Activated B cell treated with CpG ODN at 0.5 μM for 24 hours (primary cell): ENCODE results near the gene MTFP1. TPM values are rescaled to one million over a fixed set of nuclear protein-coding genes. Genes with fewer than 3 reads are reported as not detected.

Experiments
- ATAC-seq: fragments of 200-7000 bp; cut with Tn5 transposase; one replicate; pipeline ENCODE4 v1.10.0; 2021; ENCODE audit warnings: low read depth, mild to moderate bottlenecking, moderate library complexity
- CTCF ChIA-PET: fragments of 350-600 bp; sonication (Branson Sonifier 250); formaldehyde crosslinking; loops from one replicate; lab custom pipeline; 2021; ENCODE audit warnings: antibody characterized with exemption; lab: Charles Lee
- POLR2A ChIA-PET: fragments of 350-600 bp; sonication (Branson Sonifier 250); formaldehyde crosslinking; loops from one replicate; lab custom pipeline; 2021; ENCODE audit warnings: antibody characterized with exemption; lab: Charles Lee
- DNase-seq: peaks from one replicate; pipeline ENCODE4 v3.0.0; 2022
- H3K27ac Mint-ChIP-seq: one replicate; pipeline ENCODE4 v1.8.0; 2020; ENCODE audit warnings: mixed read lengths
- H3K27me3 Mint-ChIP-seq: one replicate; pipeline ENCODE4 v1.8.0; 2021; ENCODE audit warnings: mixed read lengths
- H3K36me3 Mint-ChIP-seq: one replicate; pipeline ENCODE4 v1.8.0; 2021; ENCODE audit warnings: low read depth, mixed read lengths
- H3K4me1 Mint-ChIP-seq: one replicate; pipeline ENCODE4 v1.8.0; 2021; ENCODE audit warnings: mixed read lengths
- H3K4me3 Mint-ChIP-seq: one replicate; pipeline ENCODE4 v1.8.0; 2020; ENCODE audit warnings: mild to moderate bottlenecking, mixed read lengths
- H3K9me3 Mint-ChIP-seq: one replicate; pipeline ENCODE4 v1.8.0; 2020; ENCODE audit warnings: mixed read lengths
- CTCF ChIP-seq: fragments of 200-600 bp; IDR thresholded peaks from one replicate; pipeline ENCODE4 v1.8.0; 2022; ENCODE audit warnings: antibody characterized with exemption, mild to moderate bottlenecking
- intact Hi-C: fragments of 100-400 bp; cut with micrococcal nuclease; formaldehyde crosslinking; loops from one replicate; pipeline ENCODE4 v1.15.1; 2024
- total RNA-seq: library from RNA; stranded (reverse); gene quantifications from 2 replicates; pipeline ENCODE4 v1.2.3, GENCODE V29; 2022

The MTFP1 gene
- total RNA-seq, 1 donor from 2014 or later: 33.9 TPM

DNA sequence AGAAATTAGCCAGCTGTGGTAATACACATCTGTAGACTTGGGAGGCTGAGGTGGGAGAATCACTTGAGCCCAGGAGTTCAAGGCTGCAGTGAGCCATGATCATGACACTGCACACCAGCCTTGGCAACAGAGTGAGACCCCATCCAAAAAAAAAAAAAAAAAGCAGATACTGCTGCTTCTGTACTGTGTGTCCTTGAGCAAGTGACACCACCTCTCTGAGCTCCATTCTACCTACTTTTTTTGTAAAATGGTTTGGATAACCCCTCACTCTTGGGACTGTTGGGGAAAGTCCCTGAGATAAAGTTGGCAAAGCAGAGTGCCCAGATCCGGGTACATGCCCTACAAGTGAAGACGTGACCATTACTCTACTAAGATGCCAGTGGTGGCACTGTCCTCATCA is 43.6 kb downstream of the MTFP1 start:
- H3K36me3 Mint-ChIP-seq: no peaks in the 10 kb centered on the region
- no peaks in the 10 kb centered on the region for H3K4me1 Mint-ChIP-seq
- no peak overlapping the region for H3K27ac Mint-ChIP-seq
- ChIA-PET POLR2A (no interaction called here), CTCF (no interaction called here)
- DNase-seq (no peak), ATAC-seq (no peak)
- H3K27me3 Mint-ChIP-seq: peaks cover 30% of the 10 kb centered on the region
- H3K9me3 Mint-ChIP-seq: no peaks in the 10 kb centered on the region
- intact Hi-C loops: no loop called here
- no peak for TF ChIP-seq CTCF
- no peak overlapping the region for H3K4me3 Mint-ChIP-seq

- peaks cover 21% of the 10 kb centered on the region for H3K27me3 Mint-ChIP-seq
- DNase-seq: no peak
- no peaks in the 10 kb centered on the region for H3K9me3 Mint-ChIP-seq
- no peaks in the 10 kb centered on the region for H3K36me3 Mint-ChIP-seq
- TF ChIP-seq CTCF: no peak
- no peak overlapping the region for H3K27ac Mint-ChIP-seq
- POLR2A ChIA-PET: no interaction called here
- no peak for ATAC-seq
- no peak overlapping the region for H3K4me3 Mint-ChIP-seq
- CTCF ChIA-PET: no interaction called here
- no peaks in the 10 kb centered on the region for H3K4me1 Mint-ChIP-seq
- intact Hi-C loops: no loop called here
Measured at GRCh38 chr22:30470655-30471054, 45.1 kb downstream of the MTFP1 start.

- H3K27ac Mint-ChIP-seq: no peak within 1 kb of the TSS
- POLR2A ChIA-PET: no interaction called here
Measured at GRCh38 chr22:30471616-30472318, 46.2 kb downstream of the MTFP1 start, which contains the start of gene SEC14L3. Gene SEC14L3 (minus strand): TSS chr22:30472017. CDS start chr22:30471958, 59 bp downstream.

DNA sequence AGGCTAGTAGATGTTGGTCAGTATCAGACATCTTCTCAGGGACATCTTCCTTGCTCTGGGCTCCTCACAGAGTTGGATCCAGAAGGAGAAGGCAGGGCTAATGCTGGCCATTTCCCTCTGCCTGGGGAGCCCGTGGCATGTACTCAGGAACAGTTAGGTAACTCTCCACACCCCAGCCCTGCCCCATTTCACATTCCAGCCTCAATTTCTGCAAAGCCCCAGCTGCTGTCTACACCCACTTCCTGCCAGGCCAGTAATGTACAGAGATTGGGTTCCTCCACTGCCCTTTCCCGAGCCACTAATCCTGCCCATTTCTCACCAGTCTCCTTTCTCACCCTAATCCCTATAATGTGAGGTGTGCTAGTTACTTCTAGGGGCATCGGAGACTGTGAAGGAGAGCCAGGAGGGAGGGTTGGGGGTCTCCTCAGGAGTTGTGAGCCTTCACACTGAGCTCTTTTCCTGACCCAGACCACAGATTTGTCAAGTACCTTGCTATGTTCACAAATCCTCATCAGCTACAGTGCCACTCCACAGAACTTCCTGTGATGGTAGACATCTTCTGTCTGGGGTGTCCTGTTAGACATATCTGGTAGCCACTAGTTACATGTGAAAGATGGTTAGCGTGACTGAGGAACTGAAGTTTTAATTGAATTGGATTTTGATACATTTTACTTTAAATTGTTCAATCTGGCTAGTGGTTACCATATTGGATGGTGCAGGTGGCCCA is 47.6 kb downstream of the MTFP1 start:
- H3K4me3 Mint-ChIP-seq: no peak overlapping the region
- DNase-seq (no peak), ATAC-seq (no peak)
- intact Hi-C loops: no loop called here
- H3K27me3 Mint-ChIP-seq: peaks cover 19% of the 10 kb centered on the region
- no peaks in the 10 kb centered on the region for H3K9me3 Mint-ChIP-seq
- H3K36me3 Mint-ChIP-seq: no peaks in the 10 kb centered on the region
- ChIA-PET POLR2A (no interaction called here), CTCF (no interaction called here)
- no peak overlapping the region for H3K27ac Mint-ChIP-seq
- no peak for TF ChIP-seq CTCF
- H3K4me1 Mint-ChIP-seq: no peaks in the 10 kb centered on the region

More at GRCh38 chr22:30471616-30472318, 46.2 kb downstream of the MTFP1 start, which contains the start of gene SEC14L3:
- H3K4me1 Mint-ChIP-seq: no peaks in the 10 kb centered on the region
- no peak for ATAC-seq
- peaks cover 18% of the 10 kb centered on the region for H3K27me3 Mint-ChIP-seq
- no peak within 1 kb of the TSS for H3K4me3 Mint-ChIP-seq
- no peaks in the 10 kb centered on the region for H3K36me3 Mint-ChIP-seq
- intact Hi-C loops: no loop called here
- H3K9me3 Mint-ChIP-seq: no peaks in the 10 kb centered on the region
- no peak for TF ChIP-seq CTCF
- no peak for DNase-seq
- CTCF ChIA-PET: no interaction called here

- no peak for DNase-seq
- intact Hi-C loops: no loop called here
- Mint-ChIP-seq H3K27me3 (peaks cover 17% of the 10 kb centered on the region), H3K27ac (no peak overlapping the region), H3K4me3 (no peak overlapping the region), H3K9me3 (no peaks in the 10 kb centered on the region), H3K4me1 (no peaks in the 10 kb centered on the region), H3K36me3 (no peaks in the 10 kb centered on the region)
- POLR2A ChIA-PET: no interaction called here
- no peak for ATAC-seq
- no peak for TF ChIP-seq CTCF
- CTCF ChIA-PET: interaction anchor here (1.5 kb wide), 1 partner anchor 10 kb away, joined by 8 read pairs; no protein-coding TSS in a partner anchor
Measured at GRCh38 chr22:30474121-30474520, 48.6 kb downstream of the MTFP1 start.
